CD4-positive, alpha-beta T cell treated with Interleukin-15 for 1 hour (primary cell): ENCODE results near the gene PIAS2.
"Not testable (repeated sequence)": the region's sequence is repeated elsewhere in the genome, so short reads cannot be mapped to it uniquely, and the experiment has no call there.

Experiments used
- DNase-seq: peaks from one replicate; pipeline ENCODE4 v3.0.0-alpha.2; 2020

The PIAS2 gene

DNA sequence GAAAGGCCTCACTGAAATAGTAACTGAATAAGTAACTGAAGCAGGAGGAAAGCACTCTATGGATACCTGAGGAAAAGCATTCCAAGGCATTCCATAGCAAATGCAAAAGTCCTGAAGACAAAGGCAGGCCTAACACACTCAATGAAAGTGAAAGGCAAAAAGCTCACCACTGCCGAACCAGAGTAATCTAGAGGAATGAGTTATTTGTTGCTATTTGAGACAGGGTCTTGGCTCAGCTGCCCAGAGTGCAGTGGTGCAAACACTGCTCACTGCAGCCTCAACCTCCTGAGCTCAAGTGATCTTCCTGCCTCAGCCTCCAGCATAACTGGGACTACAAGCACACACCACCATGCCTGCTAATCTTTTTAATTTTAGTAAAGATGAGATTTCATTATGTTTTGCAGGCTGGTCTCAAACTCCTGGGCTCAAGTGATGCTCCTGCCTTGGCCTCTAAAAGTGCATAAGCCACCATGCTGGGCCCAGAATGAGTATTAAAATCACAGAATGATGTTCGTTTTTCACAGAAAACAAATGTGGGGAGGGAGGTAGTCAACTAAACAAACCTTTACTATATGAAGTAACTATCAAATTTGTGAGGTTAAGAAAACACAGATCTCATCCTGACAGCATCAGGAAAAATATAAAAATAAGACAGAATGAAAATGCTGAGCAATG is 17.9 kb downstream of the PIAS2 start:
- no peak for DNase-seq

DNA sequence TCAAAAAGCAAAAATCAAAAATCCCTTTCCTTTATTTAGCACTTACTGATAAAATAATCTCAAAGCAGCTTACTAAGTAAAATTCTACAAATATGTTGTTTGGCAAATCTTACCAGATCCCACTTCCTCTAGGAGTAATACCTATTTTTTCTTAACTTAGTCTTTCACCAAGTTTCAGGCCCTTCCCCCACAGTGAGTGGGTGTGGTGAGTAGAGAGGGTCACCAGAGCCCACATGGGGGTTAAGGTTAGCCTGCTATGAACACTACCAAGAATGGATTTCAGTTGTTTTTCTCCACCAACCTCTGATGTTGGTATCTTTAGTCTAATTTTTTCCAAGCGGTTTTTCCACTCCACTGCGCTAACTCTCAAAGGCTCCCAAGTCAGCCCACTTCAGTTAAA is 23.2 kb downstream of the PIAS2 start:
- no peak for DNase-seq

- DNase-seq: no peak
Measured at GRCh38 chr18:46893360-46893759, 23.9 kb downstream of the PIAS2 start.

DNA sequence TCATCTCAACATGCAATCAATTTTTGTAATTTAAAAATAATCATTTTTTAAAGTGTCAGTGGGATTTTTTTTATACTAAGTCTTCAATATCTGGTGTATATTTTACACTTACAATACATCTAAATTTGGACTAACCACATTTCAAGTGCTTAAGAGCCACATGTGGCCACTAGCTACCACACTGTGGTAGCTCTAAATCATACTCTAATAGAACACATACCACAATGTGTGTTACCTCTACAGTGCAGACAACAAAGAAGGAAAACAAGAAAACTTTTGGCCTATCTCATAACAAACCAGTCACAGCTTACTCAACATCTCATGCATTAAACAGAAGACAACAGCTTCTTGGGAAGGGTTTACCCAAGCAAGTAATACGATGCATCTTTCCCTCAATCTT is 24.5 kb downstream of the PIAS2 start:
- DNase-seq: no peak

GRCh38 chr18:46891742-46892214 is 25.5 kb downstream of the PIAS2 start:
- no peak for DNase-seq

DNA sequence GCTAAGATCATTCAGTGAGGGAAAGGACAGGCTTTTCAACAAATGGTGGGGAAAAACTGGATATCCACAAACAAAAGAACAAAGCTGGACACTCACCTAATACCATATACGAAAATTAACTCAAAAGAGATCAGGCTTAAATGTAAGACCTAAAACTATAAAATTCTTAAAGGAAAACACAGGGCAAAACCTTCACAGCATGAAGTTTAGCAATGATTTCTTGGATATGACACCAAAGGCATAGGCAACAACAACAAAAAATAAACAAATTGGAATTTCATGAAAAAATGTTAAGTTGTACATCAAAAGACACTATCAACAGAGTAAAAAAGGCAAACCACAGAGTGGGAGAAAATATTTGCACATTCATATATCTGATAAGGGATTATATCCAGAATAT is 28.3 kb downstream of the PIAS2 start:
- no peak for DNase-seq

DNA sequence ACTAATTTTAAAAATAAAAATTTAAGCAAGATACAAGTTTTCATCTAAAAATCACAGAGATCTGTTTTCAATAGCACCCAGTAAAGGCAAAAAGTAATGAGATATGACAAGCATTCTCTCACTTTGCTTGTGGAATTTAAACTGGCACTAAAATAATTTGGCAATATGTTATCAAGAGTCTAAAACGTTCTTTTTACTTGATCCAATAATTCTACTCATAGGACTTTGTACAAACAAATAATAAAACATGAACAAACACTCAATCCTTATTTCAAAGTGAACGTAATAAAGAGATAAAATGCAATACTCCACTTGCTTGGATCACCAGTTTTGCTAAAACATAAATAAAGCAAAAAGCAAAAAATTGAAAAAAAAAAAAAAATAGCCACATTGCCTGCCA is 30.4 kb downstream of the PIAS2 start:
- no peak for DNase-seq

GRCh38 chr18:46883180-46883579 is 34.1 kb downstream of the PIAS2 start:
- no peak for DNase-seq

GRCh38 chr18:46877329-46877987 is 39.8 kb downstream of the PIAS2 start:
- no peak for DNase-seq

- DNase-seq: no peak
Measured at GRCh38 chr18:46868169-46868921, 49.0 kb downstream of the PIAS2 start.

DNA sequence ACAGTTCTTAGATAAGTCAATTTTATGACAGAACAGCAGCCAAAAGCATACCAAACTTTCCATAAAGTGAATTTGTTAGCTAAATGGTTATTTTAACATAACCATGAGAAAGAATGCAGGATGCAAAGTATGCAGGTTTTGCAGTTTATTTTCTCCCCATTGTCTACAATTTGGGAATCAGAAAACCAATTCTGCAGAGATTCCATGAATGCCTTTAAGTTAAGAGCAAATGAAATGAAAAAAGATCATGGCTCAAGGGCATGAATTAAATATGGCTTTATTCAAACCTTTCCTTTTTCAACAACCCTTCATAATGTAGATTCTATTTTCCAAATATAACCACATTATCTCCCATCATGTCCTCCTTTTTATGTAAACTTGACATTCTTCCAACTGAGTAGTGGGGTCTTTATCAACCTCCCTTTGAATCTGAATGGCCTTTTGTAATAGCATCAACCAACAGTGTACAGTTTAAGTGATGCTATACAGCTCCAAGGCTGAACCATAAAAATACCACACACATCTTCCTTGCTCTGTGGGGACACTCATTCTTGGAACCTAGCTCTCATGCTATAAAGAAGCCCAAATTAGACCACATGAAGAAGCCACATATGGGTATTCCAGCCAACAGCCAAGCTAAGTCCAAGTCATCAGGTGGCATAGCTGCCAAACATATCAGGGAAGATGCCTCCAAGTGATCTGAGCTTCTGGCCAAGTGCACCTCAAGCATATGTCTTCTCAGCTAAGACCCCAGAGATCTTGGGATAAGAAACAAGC is 49.8 kb downstream of the PIAS2 start:
- DNase-seq: no peak

GRCh38 chr18:46866523-46866922 is 50.8 kb downstream of the PIAS2 start:
- no peak for DNase-seq

DNA sequence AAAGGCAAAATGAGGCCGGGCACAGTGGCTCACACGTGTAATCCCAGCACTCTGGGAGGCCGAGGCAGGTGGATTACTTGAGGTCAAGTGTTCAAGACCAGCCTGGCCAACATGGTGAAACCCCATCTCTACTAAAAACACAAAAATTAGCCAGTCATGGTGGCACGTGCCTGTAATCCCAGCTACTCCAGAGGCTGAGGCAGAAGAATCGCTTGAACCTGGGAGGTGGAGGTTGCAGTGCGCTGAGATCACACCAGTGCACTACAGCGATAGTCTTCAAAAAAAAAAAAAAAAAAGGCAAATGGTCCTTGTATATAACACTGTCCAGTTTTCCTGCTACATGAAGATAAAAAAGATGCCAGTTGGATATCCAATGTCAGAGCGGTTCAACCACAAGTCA is 52.1 kb downstream of the PIAS2 start:
- not testable (repeated sequence) for DNase-seq

DNA sequence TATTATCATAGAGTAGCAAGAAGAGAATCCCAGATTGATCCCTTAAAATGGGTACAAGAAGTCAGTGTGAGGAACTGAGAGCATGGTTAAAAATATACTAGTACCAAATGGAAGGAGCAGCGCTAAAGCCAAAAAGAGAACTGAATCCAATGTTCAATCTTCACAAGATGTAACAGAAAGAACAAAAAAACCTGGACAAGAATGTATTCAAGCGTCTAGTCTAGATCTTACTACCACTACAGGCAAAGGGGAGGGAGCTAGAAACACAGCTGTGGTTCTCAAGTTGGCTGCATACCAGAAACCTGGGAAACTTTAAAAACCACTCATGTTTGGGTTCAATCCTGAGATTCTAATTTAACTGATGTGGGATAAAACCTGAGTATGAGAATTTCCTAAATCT is 57.5 kb downstream of the PIAS2 start:
- DNase-seq: no peak

- DNase-seq: no peak
Measured at GRCh38 chr18:46858290-46858689, 59.0 kb downstream of the PIAS2 start.

DNA sequence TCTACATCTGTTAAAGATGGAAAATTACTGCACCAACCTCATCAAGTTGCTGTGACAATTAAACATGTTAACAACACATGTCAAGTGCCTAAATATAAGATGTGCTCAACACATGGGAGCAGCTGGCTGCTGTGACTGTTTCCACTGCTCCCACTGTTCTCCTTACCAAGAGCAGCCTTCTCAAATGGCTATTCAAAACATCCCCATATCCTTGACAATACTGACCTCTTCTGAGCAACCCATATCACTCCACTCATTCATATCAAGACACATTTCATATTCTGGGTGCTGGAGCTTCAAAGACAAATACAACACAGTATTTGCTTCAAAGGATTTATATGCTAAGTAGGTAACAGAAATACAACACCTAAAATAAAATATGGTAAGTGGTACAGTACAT is 60.3 kb downstream of the PIAS2 start:
- no peak for DNase-seq

GRCh38 chr18:46849007-46849406 is 68.3 kb downstream of the PIAS2 start:
- no peak for DNase-seq

- no peak for DNase-seq
Measured at GRCh38 chr18:46843372-46843771, 73.9 kb downstream of the PIAS2 start.

- no peak for DNase-seq
Measured at GRCh38 chr18:46842583-46842982, 74.7 kb downstream of the PIAS2 start.

- no peak for DNase-seq
Measured at GRCh38 chr18:46833899-46834298, 83.4 kb downstream of the PIAS2 start.

DNA sequence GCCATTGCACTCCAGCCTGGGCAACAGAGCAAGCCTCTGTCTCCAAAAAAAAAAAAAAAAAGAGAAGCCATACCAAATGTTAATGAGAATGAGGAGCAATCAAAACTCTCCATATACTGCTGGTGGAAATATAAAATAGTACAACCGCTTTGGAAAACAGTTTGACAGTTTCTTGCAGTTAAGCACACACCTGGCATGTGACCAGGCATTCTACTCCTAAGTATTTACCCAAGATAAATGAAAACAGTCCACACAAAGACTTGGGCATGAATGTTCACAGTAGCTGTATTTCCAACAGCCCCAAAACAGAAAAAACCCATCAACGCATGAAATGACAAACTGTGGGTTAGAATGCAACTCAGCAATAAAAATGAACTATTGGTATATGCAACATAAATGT is 84.5 kb downstream of the PIAS2 start:
- no peak for DNase-seq

GRCh38 chr18:46832422-46832821 is 84.9 kb downstream of the PIAS2 start:
- not testable (repeated sequence) for DNase-seq

GRCh38 chr18:46831434-46831833 is 85.9 kb downstream of the PIAS2 start:
- no peak for DNase-seq
